ENCODE measurements around the gene RASSF1. TPM values are rescaled to one million over a fixed set of nuclear protein-coding genes. Genes with fewer than 3 reads are reported as not detected.
A peak's percentile ranks its signal among the peaks of the same experiment; 100 is the strongest.

The RASSF1 gene
- total and polyA plus RNA-seq, 2 of the 13 experiments (the other 11 are each of a cell fraction or from before 2014, with no cell fraction given) = 10.2 to 27.5 TPM

GRCh38 chr3:50298836-50299637 lies 41.6 kb downstream of the RASSF1 start, which contains the start of the genes HYAL3 and NAA80 (continued):
- TF ChIP-seq ZNF503 (CRISPR knock-in tag; IDR thresholded peaks at IDR 0.05) (0 out of 2 replicates have a peak, but pooled peaks have one; percentile 61), LBX2 (CRISPR knock-in tag; IDR thresholded peaks at IDR 0.05; ENCODE audit: borderline replicate concordance) (0 out of 2 replicates have a peak, but pooled peaks have one; percentile 59), ZNF816 (CRISPR knock-in tag; IDR thresholded peaks at IDR 0.05; ENCODE audit: borderline replicate concordance) (no peak), ZNF83 (CRISPR knock-in tag; IDR thresholded peaks at IDR 0.05; ENCODE audit: borderline replicate concordance) (0 out of 2 replicates have a peak, but pooled peaks have one; percentile 38), PAXIP1 (CRISPR knock-in tag; conservative IDR thresholded peaks at IDR 0.05) (no peak; the same call in 1 of the 2 replicates), MIXL1 (CRISPR knock-in tag; IDR thresholded peaks at IDR 0.05) (peak; percentile 35; the same call in 1 of the 2 replicates), ZNF468 (CRISPR knock-in tag; IDR thresholded peaks at IDR 0.05) (no peak; the same call in 1 of the 2 replicates)
- TF ChIP-seq, protein P1, sequence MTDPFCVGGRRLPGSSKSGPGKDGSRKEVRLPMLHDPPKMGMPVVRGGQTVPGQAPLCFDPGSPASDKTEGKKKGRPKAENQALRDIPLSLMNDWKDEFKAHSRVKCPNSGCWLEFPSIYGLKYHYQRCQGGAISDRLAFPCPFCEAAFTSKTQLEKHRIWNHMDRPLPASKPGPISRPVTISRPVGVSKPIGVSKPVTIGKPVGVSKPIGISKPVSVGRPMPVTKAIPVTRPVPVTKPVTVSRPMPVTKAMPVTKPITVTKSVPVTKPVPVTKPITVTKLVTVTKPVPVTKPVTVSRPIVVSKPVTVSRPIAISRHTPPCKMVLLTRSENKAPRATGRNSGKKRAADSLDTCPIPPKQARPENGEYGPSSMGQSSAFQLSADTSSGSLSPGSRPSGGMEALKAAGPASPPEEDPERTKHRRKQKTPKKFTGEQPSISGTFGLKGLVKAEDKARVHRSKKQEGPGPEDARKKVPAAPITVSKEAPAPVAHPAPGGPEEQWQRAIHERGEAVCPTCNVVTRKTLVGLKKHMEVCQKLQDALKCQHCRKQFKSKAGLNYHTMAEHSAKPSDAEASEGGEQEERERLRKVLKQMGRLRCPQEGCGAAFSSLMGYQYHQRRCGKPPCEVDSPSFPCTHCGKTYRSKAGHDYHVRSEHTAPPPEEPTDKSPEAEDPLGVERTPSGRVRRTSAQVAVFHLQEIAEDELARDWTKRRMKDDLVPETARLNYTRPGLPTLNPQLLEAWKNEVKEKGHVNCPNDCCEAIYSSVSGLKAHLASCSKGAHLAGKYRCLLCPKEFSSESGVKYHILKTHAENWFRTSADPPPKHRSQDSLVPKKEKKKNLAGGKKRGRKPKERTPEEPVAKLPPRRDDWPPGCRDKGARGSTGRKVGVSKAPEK (CRISPR knock-in tag; IDR thresholded peaks at IDR 0.05; ENCODE audit: borderline replicate concordance) = no peak
- TF ChIP-seq, protein P2, sequence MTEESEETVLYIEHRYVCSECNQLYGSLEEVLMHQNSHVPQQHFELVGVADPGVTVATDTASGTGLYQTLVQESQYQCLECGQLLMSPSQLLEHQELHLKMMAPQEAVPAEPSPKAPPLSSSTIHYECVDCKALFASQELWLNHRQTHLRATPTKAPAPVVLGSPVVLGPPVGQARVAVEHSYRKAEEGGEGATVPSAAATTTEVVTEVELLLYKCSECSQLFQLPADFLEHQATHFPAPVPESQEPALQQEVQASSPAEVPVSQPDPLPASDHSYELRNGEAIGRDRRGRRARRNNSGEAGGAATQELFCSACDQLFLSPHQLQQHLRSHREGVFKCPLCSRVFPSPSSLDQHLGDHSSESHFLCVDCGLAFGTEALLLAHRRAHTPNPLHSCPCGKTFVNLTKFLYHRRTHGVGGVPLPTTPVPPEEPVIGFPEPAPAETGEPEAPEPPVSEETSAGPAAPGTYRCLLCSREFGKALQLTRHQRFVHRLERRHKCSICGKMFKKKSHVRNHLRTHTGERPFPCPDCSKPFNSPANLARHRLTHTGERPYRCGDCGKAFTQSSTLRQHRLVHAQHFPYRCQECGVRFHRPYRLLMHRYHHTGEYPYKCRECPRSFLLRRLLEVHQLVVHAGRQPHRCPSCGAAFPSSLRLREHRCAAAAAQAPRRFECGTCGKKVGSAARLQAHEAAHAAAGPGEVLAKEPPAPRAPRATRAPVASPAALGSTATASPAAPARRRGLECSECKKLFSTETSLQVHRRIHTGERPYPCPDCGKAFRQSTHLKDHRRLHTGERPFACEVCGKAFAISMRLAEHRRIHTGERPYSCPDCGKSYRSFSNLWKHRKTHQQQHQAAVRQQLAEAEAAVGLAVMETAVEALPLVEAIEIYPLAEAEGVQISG (CRISPR knock-in tag; IDR thresholded peaks at IDR 0.05) = peak; percentile 97
- TF ChIP-seq, protein P3, sequence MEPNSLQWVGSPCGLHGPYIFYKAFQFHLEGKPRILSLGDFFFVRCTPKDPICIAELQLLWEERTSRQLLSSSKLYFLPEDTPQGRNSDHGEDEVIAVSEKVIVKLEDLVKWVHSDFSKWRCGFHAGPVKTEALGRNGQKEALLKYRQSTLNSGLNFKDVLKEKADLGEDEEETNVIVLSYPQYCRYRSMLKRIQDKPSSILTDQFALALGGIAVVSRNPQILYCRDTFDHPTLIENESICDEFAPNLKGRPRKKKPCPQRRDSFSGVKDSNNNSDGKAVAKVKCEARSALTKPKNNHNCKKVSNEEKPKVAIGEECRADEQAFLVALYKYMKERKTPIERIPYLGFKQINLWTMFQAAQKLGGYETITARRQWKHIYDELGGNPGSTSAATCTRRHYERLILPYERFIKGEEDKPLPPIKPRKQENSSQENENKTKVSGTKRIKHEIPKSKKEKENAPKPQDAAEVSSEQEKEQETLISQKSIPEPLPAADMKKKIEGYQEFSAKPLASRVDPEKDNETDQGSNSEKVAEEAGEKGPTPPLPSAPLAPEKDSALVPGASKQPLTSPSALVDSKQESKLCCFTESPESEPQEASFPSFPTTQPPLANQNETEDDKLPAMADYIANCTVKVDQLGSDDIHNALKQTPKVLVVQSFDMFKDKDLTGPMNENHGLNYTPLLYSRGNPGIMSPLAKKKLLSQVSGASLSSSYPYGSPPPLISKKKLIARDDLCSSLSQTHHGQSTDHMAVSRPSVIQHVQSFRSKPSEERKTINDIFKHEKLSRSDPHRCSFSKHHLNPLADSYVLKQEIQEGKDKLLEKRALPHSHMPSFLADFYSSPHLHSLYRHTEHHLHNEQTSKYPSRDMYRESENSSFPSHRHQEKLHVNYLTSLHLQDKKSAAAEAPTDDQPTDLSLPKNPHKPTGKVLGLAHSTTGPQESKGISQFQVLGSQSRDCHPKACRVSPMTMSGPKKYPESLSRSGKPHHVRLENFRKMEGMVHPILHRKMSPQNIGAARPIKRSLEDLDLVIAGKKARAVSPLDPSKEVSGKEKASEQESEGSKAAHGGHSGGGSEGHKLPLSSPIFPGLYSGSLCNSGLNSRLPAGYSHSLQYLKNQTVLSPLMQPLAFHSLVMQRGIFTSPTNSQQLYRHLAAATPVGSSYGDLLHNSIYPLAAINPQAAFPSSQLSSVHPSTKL (CRISPR knock-in tag; IDR thresholded peaks at IDR 0.05) = no peak; the same call in 1 of the 2 replicates
